ENCODE data around the gene OPCML.

The OPCML gene

GRCh38 chr11:133354069-133354468, 178.2 kb downstream of the OPCML start:
- DNase-seq: no peak

GRCh38 chr11:133350045-133350444, 182.3 kb downstream of the OPCML start:
- no peak for DNase-seq

GRCh38 chr11:133347988-133348387, 184.3 kb downstream of the OPCML start:
- no peak for DNase-seq

GRCh38 chr11:133346137-133346536, 186.2 kb downstream of the OPCML start:
- DNase-seq: no peak

GRCh38 chr11:133343951-133344350, 188.3 kb downstream of the OPCML start:
- no peak for DNase-seq

GRCh38 chr11:133339495-133340140, 192.7 kb downstream of the OPCML start:
- no peak for DNase-seq

- no peak for DNase-seq
Measured at GRCh38 chr11:133338588-133338987, 193.7 kb downstream of the OPCML start.

GRCh38 chr11:133337951-133338418, 194.3 kb downstream of the OPCML start:
- DNase-seq: no peak

GRCh38 chr11:133337193-133337592, 195.1 kb downstream of the OPCML start:
- no peak for DNase-seq

GRCh38 chr11:133331031-133331430, 201.3 kb downstream of the OPCML start:
- no peak for DNase-seq

- DNase-seq: no peak
Measured at GRCh38 chr11:133326849-133327248, 205.5 kb downstream of the OPCML start.

- DNase-seq: no peak
Measured at GRCh38 chr11:133326332-133326731, 206.0 kb downstream of the OPCML start.

- DNase-seq: no peak
Measured at GRCh38 chr11:133325711-133326110, 206.6 kb downstream of the OPCML start.

- no peak for DNase-seq
Measured at GRCh38 chr11:133323354-133323753, 208.9 kb downstream of the OPCML start.

GRCh38 chr11:133318221-133318620, 214.1 kb downstream of the OPCML start:
- DNase-seq: no peak

- no peak for DNase-seq
Measured at GRCh38 chr11:133311230-133311629, 221.1 kb downstream of the OPCML start.

- DNase-seq: no peak
Measured at GRCh38 chr11:133306019-133306418, 226.3 kb downstream of the OPCML start.

- no peak for DNase-seq
Measured at GRCh38 chr11:133305208-133305956, 226.9 kb downstream of the OPCML start.

GRCh38 chr11:133303262-133303661, 229.0 kb downstream of the OPCML start:
- DNase-seq: no peak

- DNase-seq: no peak
Measured at GRCh38 chr11:133302056-133302455, 230.2 kb downstream of the OPCML start.

GRCh38 chr11:133300666-133301065, 231.6 kb downstream of the OPCML start:
- no peak for DNase-seq

GRCh38 chr11:133291780-133292179, 240.5 kb downstream of the OPCML start:
- DNase-seq: no peak

GRCh38 chr11:133285359-133285758, 246.9 kb downstream of the OPCML start:
- no peak for DNase-seq

GRCh38 chr11:133284156-133284555, 248.1 kb downstream of the OPCML start:
- DNase-seq: no peak

Measured in central memory CD4-positive, alpha-beta T cell (primary cell).